Gastroesophageal sphincter (tissue), 3 donors: ENCODE results near the gene TTC39C.

ENCODE experiments used
- CTCF ChIP-seq, 4 experiments: fragments of 200-600 bp in 2 of 4; fragments of 450-650 bp in 2 of 4; sonication (generic) in 1 of 4; IDR thresholded peaks; one replicate each; pipeline ENCODE4 v1.5.1; 2017 to 2019; ENCODE audit warnings: antibody characterized with exemption in 4 of 4, mild to moderate bottlenecking in 2 of 4, moderate library complexity in 2 of 4
- EP300 ChIP-seq: sonication (generic); formaldehyde crosslinking; IDR thresholded peaks from one replicate; pipeline ENCODE4 v1.6.1; 2017; ENCODE audit warnings: antibody characterized with exemption, mild to moderate bottlenecking
- POLR2A ChIP-seq, 2 donors: fragments of 450-650 bp; IDR thresholded peaks; one replicate each; pipeline ENCODE4 v1.6.1; 2017; ENCODE audit warnings: antibody characterized with exemption in 2 of 2, mild to moderate bottlenecking in 2 of 2, moderate library complexity in 1 of 2
- POLR2AphosphoS5 ChIP-seq: sonication (generic); formaldehyde crosslinking; IDR thresholded peaks from one replicate; pipeline ENCODE4 v1.6.1; 2017; ENCODE audit warnings: antibody characterized with exemption

DNA sequence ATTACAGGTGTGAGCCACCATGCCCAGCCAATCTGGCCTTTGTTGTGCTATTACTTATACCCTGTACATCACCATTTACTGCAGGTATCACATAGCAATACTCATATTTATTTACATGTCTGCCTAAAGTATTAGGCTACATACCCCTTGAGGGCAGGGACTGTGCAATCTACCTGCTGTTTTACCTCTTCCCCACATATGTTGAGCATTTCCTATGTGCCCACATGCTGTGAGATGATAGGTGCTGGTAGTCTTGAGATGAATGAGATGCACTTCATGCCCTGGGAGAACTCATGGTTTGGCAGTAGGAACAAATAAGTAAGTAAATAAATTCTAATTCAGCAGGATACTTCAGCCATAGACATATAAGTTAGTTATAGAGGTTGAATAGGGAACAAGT is 59.2 kb downstream of the TTC39C start:
- TF ChIP-seq POLR2AphosphoS5 (no peak), EP300 (no peak), POLR2A (IDR thresholded peaks at IDR 0.05) (no peak), CTCF (IDR thresholded peaks at IDR 0.05) (no peak)
